Large intestine (tissue), 3 donors: Measurements from ENCODE around the gene ZNRF3. TPM values are rescaled to one million over a fixed set of nuclear protein-coding genes. Genes with fewer than 3 reads are reported as not detected.

Experiments
- DNase-seq, 2 donors: peaks; one replicate each; pipeline versions ENCODE4 v3.0.0 to v3.0.0-alpha.2; 2013
- H3K27ac ChIP-seq: one replicate; pipeline ENCODE4 v1.5.1; 2013; ENCODE audit warnings: low read length
- H3K27me3 ChIP-seq: 2 replicates; pipeline ENCODE4 v1.6.1; 2013; ENCODE audit warnings: low read length; ENCODE audit not compliant: control insufficient read depth, insufficient read depth
- H3K36me3 ChIP-seq: 2 replicates; pipeline ENCODE4 v1.6.1; 2013; ENCODE audit warnings: low read length; ENCODE audit not compliant: control insufficient read depth, insufficient read depth
- H3K4me1 ChIP-seq: one replicate; pipeline ENCODE4 v1.6.1; 2013; ENCODE audit warnings: low read length; ENCODE audit not compliant: control insufficient read depth, insufficient read depth
- H3K4me3 ChIP-seq: one replicate; pipeline ENCODE4 v1.5.1; 2013; ENCODE audit warnings: low read length
- H3K9me3 ChIP-seq: one replicate; pipeline ENCODE4 v1.6.1; 2013; ENCODE audit warnings: mild to moderate bottlenecking, low read depth, low read length, moderate library complexity; ENCODE audit not compliant: control insufficient read depth
- WGBS: methylation state at CpG from one replicate; pipeline ENCODE4 v1.1.5; 2013; ENCODE audit warnings: low lambda C conversion rate; ENCODE audit not compliant: insufficient coverage; 5-methylcytosine and 5-hydroxymethylcytosine counted together
- polyA plus RNA-seq: library from polyadenylated mRNA; unstranded; fragments of 120-200 nt; gene quantifications from one replicate; pipeline ENCODE4 v1.2.1, GENCODE V29; 2013

Gene ZNRF3
- polyA plus RNA-seq, 1 donor: 8.2 TPM

DNA sequence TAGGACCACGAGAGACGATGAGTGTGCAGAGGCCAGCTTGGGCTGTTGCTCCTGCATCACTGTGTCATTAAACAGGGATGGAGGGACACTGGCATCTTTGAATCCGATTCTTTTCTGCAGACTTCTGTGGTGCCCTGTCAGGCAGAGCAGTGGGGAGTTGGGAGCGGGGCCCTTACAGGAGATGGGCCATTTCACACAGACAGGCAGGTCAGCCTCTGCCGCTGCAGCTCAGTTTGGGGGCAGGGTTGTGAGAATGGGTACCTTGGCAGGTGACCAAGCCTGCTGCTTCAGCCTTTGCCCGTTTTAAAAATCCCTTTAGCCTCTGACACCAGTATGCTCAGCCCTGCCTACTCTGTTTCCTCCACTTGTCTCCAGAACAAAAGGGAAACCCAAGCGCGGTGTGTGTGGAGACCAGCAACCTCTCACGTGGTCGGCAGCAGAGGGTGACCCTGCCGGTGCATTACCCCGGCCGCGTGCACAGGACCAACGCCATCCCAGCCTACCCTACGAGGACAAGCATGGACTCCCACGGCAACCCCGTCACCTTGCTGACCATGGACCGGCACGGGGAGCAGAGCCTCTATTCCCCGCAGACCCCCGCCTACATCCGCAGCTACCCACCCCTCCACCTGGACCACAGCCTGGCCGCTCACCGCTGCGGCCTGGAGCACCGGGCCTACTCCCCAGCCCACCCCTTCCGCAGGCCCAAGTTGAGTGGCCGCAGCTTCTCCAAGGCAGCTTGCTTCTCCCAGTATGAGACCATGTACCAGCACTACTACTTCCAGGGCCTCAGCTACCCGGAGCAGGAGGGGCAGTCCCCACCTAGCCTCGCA is 165.7 kb downstream of the ZNRF3 start:
- DNase-seq: no peak
- H3K27ac ChIP-seq: no peak overlapping the region
- H3K4me1 ChIP-seq: no peaks in the 10 kb centered on the region
- WGBS: no CpG with 5 or more reads among the region's 31 CpGs
- no peaks in the 10 kb centered on the region for H3K27me3 ChIP-seq
- H3K4me3 ChIP-seq: no peak overlapping the region
- H3K36me3 ChIP-seq: peaks cover 70% of the 10 kb centered on the region
- H3K9me3 ChIP-seq: no peaks in the 10 kb centered on the region

- DNase-seq: no peak
- no peak overlapping the region for H3K27ac ChIP-seq
- no peaks in the 10 kb centered on the region for H3K9me3 ChIP-seq
- H3K27me3 ChIP-seq: no peaks in the 10 kb centered on the region
- WGBS: no CpG with 5 or more reads among the region's 38 CpGs
- no peak overlapping the region for H3K4me3 ChIP-seq
- no peaks in the 10 kb centered on the region for H3K4me1 ChIP-seq
- peaks cover 65% of the 10 kb centered on the region for H3K36me3 ChIP-seq
Observed at GRCh38 chr22:29049655-29050263, 166.4 kb downstream of the ZNRF3 start.

- no peaks in the 10 kb centered on the region for H3K9me3 ChIP-seq
- H3K4me1 ChIP-seq: no peaks in the 10 kb centered on the region
- no peak for DNase-seq
- H3K27ac ChIP-seq: no peak overlapping the region
- H3K4me3 ChIP-seq: no peak overlapping the region
- H3K36me3 ChIP-seq: peaks cover 61% of the 10 kb centered on the region
- no CpG with 5 or more reads among the region's 24 CpGs for WGBS
- H3K27me3 ChIP-seq: no peaks in the 10 kb centered on the region
Observed at GRCh38 chr22:29050457-29050856, 167.1 kb downstream of the ZNRF3 start.

DNA sequence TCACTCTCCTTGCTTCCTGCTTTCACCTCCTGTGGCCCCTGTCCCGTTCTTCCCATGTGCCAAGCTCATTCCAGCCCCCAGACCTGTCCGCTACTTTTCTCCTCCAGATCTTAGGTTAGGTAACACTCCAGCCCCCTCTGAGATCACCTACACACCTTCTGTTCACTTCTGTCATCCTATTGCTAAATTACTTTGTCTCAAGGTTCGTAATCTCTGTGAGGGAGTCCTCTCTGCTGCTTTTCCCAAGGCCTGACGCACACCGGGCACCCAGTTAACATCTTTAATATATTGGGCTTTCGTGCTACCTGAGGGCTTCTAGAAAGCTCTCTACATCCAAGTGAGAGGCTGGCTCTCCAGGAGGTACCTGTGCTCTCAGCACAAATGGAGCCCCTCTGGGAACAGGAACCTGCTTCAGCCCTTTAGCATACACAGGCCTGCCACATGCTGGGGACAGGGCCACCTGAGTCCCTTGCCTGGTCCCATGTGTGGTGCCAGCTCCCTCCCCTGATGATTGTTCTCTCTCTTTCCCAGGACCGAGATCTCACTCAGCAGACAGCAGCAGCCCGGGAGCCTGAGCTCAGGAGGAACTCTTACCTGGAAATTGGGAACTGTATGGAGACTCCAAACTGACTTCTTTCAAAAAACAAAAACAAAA is 169.8 kb downstream of the ZNRF3 start:
- H3K4me3 ChIP-seq: no peak overlapping the region
- 95% methylated on average over 3 of the region's 8 CpGs for WGBS
- H3K4me1 ChIP-seq: no peaks in the 10 kb centered on the region
- peaks cover 36% of the 10 kb centered on the region for H3K36me3 ChIP-seq
- no peak for DNase-seq
- no peaks in the 10 kb centered on the region for H3K9me3 ChIP-seq
- H3K27me3 ChIP-seq: no peaks in the 10 kb centered on the region
- H3K27ac ChIP-seq: no peak overlapping the region

GRCh38 chr22:29054251-29054767 is 170.9 kb downstream of the ZNRF3 start:
- peaks cover 25% of the 10 kb centered on the region for H3K36me3 ChIP-seq
- H3K27ac ChIP-seq: no peak overlapping the region
- DNase-seq: no peak
- H3K9me3 ChIP-seq: no peaks in the 10 kb centered on the region
- no CpG with 5 or more reads among the region's 10 CpGs for WGBS
- no peaks in the 10 kb centered on the region for H3K4me1 ChIP-seq
- H3K4me3 ChIP-seq: no peak overlapping the region
- H3K27me3 ChIP-seq: no peaks in the 10 kb centered on the region

- Histone ChIP-seq H3K4me3 (no peak overlapping the region), H3K27ac (no peak overlapping the region), H3K4me1 (no peaks in the 10 kb centered on the region), H3K27me3 (no peaks in the 10 kb centered on the region), H3K36me3 (peaks cover 15% of the 10 kb centered on the region), H3K9me3 (no peaks in the 10 kb centered on the region)
- 80% methylated on average over 1 of the region's 14 CpGs for WGBS
- no peak for DNase-seq
Observed at GRCh38 chr22:29055192-29055830, 171.9 kb downstream of the ZNRF3 start.

DNA sequence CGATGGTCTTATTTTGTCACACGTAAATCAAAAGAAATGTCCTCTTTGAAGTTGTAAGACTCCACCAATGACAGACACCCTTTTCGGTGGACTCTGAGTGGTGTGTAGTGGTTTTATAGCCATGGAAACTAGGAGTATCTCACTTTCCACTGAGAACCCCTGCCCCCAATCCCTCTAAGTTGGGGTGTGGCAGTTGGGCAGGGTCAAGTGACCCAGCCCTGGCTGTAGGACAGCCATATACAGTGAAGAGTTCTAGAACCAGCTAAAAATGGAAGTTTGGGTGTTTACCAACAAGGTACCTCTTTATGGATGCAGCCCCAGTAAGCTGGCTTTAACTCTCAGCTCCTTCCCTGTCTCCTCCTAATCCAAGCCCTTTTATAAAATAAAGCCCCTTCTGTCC is 173.1 kb downstream of the ZNRF3 start:
- Histone ChIP-seq H3K4me1 (no peaks in the 10 kb centered on the region), H3K27me3 (no peaks in the 10 kb centered on the region), H3K36me3 (peaks cover 8% of the 10 kb centered on the region), H3K4me3 (no peak overlapping the region), H3K9me3 (no peaks in the 10 kb centered on the region), H3K27ac (no peak overlapping the region)
- WGBS: no CpG with 5 or more reads among the region's 3 CpGs
- DNase-seq: no peak

DNA sequence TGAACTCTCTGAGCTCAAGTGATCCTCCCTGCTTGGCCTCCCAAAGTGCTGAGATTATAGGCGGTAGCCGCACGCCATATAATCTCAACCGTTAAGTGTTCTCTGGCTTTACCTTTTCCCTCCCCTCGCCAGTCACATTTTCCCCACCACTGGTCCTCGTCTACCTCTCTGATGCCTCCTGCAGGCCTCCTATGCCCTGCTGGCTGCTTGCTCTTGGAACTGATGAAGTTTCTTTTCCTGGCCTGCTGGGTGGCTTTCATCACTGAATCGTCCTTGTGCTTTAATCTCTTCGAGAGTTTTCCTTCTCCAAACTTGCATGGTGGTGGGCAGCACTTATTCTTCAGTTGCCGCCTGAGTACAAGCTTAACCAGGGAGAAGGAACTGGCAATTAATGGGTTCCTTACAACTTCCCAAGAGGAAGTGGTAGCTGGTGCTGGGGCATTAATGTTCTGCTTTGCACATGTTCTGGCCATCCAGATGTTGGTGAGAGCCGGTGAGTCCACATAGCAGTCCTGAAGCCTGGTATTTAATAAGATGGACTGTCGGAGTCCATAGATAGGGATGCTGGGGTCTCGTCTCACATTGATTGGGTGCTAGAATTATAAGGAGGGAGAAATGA is 177.0 kb downstream of the ZNRF3 start:
- H3K27me3 ChIP-seq: no peaks in the 10 kb centered on the region

DNA sequence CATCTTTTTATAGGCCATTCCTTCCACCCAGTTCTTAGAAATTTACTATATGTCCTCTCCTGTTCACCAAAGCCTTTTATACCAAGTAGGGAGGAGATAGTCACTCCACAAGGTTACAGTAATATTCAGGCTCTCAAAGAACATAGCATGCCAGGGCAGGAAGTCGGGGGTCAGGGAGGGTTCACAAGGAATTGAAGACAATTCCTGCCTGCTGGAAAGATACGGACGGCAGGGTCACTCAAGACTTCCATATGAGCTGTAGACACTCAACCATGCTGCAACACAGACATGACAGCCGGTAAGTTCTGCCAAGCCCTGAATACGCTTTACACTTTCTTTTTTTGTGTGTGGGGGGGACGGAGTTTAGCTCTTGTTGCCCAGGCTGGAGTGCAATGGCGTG is 177.6 kb downstream of the ZNRF3 start:
- no peaks in the 10 kb centered on the region for H3K9me3 ChIP-seq
- no CpG with 5 or more reads among the region's 7 CpGs for WGBS
- no peak for DNase-seq
- H3K4me1 ChIP-seq: no peaks in the 10 kb centered on the region
- no peak overlapping the region for H3K4me3 ChIP-seq
- H3K27me3 ChIP-seq: no peaks in the 10 kb centered on the region
- no peak overlapping the region for H3K27ac ChIP-seq
- no peaks in the 10 kb centered on the region for H3K36me3 ChIP-seq

More for the DNA sequence above, 177.0 kb downstream of the ZNRF3 start:
- Histone ChIP-seq H3K9me3 (no peaks in the 10 kb centered on the region), H3K36me3 (no peaks in the 10 kb centered on the region), H3K27ac (no peak overlapping the region), H3K4me3 (no peak overlapping the region), H3K4me1 (no peaks in the 10 kb centered on the region)
- DNase-seq: no peak
- 93% methylated on average over 4 of the region's 12 CpGs for WGBS

GRCh38 chr22:29061773-29062172 is 178.4 kb downstream of the ZNRF3 start, which contains the start of gene C22orf31:
TSS of gene C22orf31 (minus strand) at chr22:29061831. CDS start at chr22:29061792, 39 bp downstream.
- H3K27me3 ChIP-seq: no peaks in the 10 kb centered on the region
- H3K4me3 ChIP-seq: no peak within 1 kb of the TSS
- DNase-seq: no peak
- 100% methylated on average over 1 of the region's 2 CpGs for WGBS
- H3K27ac ChIP-seq: no peak within 1 kb of the TSS
- H3K36me3 ChIP-seq: no peaks in the 10 kb centered on the region
- no peaks in the 10 kb centered on the region for H3K9me3 ChIP-seq
- no peaks in the 10 kb centered on the region for H3K4me1 ChIP-seq
